Measurements from ENCODE around the gene DYNLT5.
A peak's percentile ranks its signal among the peaks of the same experiment; 100 is the strongest.
"Not testable (repeated sequence)": the region's sequence is repeated elsewhere in the genome, so short reads cannot be mapped to it uniquely, and the experiment has no call there.

Gene DYNLT5

DNA sequence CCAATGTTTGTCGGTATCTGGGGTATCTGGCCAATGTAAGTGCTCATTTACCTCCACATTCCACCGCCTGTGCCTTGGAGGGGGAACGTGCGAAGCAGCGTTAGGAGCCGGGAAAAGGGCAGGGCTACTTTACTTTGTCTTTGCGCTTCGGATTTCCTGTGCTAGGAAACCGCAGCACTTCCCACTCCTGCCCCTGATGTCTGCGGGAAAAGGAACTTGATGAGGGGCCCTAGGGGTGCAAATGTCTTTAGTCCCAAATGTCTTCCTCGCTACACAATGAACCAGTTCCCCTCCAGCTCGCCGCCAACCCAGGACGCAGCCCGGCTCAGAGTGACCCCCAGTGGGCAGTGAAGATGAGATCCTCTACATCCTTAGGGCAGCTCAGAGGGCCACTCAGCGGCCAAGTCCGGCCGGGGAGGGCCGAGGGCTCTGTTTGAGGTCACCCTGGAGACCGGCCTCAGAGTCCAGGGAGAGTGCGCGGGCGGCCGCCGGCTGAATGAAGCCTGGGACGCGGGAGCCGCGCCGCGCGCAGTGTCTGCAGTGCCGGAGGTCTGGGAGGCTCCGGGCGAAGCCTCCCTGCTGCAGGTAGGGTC, at the start of gene DYNLT5:
TSS of gene DYNLT5 (plus strand) at position 460 of the 593 bp plus-strand sequence. CDS start 2,200 bp downstream, outside the sequence.
- Histone ChIP-seq H3K9ac (ENCODE audit: low read length in 2 of 2) (peak within 1 kb of the TSS; percentile 13 to 43), H3K27me3 (ENCODE audit: control insufficient read depth in 1 of 2, insufficient read depth in 2 of 2, low read length in 2 of 2) (peaks cover 0 to 6% of the 10 kb centered on the region in 2 donors), H3K9me3 (ENCODE audit: control insufficient read depth in 2 of 2, low read length in 2 of 2) (no peaks in the 10 kb centered on the region), H3K36me3 (ENCODE audit: control insufficient read depth in 2 of 2, insufficient read depth in 2 of 2, low read length in 2 of 2) (no peaks in the 10 kb centered on the region), H3K4me1 (ENCODE audit: control insufficient read depth, insufficient read depth, low read length) (no peaks in the 10 kb centered on the region), H3K27ac (ENCODE audit: low read length) (no peak within 1 kb of the TSS), H3K4me3 (ENCODE audit: low read length in 2 of 2) (peak within 1 kb of the TSS; percentile 53 to 68)

GRCh38 chr1:66704177-66704875, 47.9 kb upstream of the DYNLT5 start:
- Histone ChIP-seq H3K4me3 (ENCODE audit: low read length in 2 of 2) (no peak overlapping the region), H3K4me1 (ENCODE audit: control insufficient read depth, insufficient read depth, low read length) (no peaks in the 10 kb centered on the region), H3K36me3 (ENCODE audit: control insufficient read depth in 2 of 2, insufficient read depth in 2 of 2, low read length in 2 of 2) (no peaks in the 10 kb centered on the region), H3K9me3 (ENCODE audit: control insufficient read depth in 2 of 2, low read length in 2 of 2) (no peaks in the 10 kb centered on the region), H3K27ac (ENCODE audit: low read length) (no peak overlapping the region), H3K27me3 (ENCODE audit: control insufficient read depth in 1 of 2, insufficient read depth in 2 of 2, low read length in 2 of 2) (no peaks in the 10 kb centered on the region), H3K9ac (ENCODE audit: low read length in 2 of 2) (no peak overlapping the region)

GRCh38 chr1:66705110-66705509, 47.1 kb upstream of the DYNLT5 start:
- no peak overlapping the region for H3K4me3 ChIP-seq (ENCODE audit: low read length in 2 of 2)
- no peak overlapping the region for H3K27ac ChIP-seq (ENCODE audit: low read length)
- H3K36me3 ChIP-seq (ENCODE audit: control insufficient read depth in 2 of 2, insufficient read depth in 2 of 2, low read length in 2 of 2): no peaks in the 10 kb centered on the region
- H3K4me1 ChIP-seq (ENCODE audit: control insufficient read depth, insufficient read depth, low read length): no peaks in the 10 kb centered on the region
- H3K9me3 ChIP-seq (ENCODE audit: control insufficient read depth in 2 of 2, low read length in 2 of 2): no peaks in the 10 kb centered on the region
- H3K27me3 ChIP-seq (ENCODE audit: control insufficient read depth in 1 of 2, insufficient read depth in 2 of 2, low read length in 2 of 2): no peaks in the 10 kb centered on the region
- no peak overlapping the region for H3K9ac ChIP-seq (ENCODE audit: low read length in 2 of 2)

DNA sequence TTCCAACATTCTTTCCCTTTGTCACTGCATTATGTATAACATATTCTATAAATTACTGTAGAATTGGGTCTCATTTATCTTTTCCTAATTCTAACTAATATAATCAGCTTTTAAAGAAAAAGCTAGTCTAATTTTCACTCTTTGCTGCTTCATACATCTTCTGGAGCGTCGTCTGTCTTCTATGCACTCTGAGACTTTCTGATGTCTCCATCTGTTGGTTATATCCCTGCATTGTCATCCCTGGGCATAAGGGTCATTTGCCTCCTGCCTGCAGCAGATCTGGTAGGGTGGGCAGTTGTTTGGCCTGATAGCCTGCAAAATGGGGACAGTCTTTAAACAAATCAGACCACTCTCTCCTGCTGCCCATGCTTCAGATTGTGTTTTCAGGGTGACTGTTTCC, 40.8 kb upstream of the DYNLT5 start:
- Histone ChIP-seq H3K4me3 (ENCODE audit: low read length in 2 of 2) (no peak overlapping the region), H3K4me1 (ENCODE audit: control insufficient read depth, insufficient read depth, low read length) (no peaks in the 10 kb centered on the region), H3K27ac (ENCODE audit: low read length) (no peak overlapping the region), H3K9me3 (ENCODE audit: control insufficient read depth in 2 of 2, low read length in 2 of 2) (no peaks in the 10 kb centered on the region), H3K9ac (ENCODE audit: low read length in 2 of 2) (no peak overlapping the region), H3K36me3 (ENCODE audit: control insufficient read depth in 2 of 2, insufficient read depth in 2 of 2, low read length in 2 of 2) (no peaks in the 10 kb centered on the region), H3K27me3 (ENCODE audit: control insufficient read depth in 1 of 2, insufficient read depth in 2 of 2, low read length in 2 of 2) (no peaks in the 10 kb centered on the region)

DNA sequence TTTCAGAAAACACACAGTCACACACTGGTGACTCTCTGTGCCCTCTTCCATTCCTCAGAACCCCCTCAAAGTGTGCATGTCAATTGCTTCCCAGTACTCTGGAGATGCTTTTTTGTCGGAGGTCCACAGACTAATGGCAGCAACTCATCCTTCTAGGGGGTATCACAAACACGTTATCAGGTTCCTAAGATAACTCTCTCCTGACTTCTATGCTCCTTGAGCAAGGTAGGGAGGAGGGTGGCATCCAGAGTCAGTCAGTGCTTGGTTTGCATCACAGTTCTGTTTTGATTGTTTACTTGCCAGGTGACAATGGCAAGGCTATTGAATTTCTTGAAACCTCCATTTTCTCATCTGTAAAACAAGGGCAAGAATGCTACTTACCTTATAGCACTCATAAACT, 39.4 kb upstream of the DYNLT5 start:
- no peaks in the 10 kb centered on the region for H3K27me3 ChIP-seq (ENCODE audit: control insufficient read depth in 1 of 2, insufficient read depth in 2 of 2, low read length in 2 of 2)
- H3K27ac ChIP-seq (ENCODE audit: low read length): no peak overlapping the region
- no peak overlapping the region for H3K4me3 ChIP-seq (ENCODE audit: low read length in 2 of 2)
- H3K9me3 ChIP-seq (ENCODE audit: control insufficient read depth in 2 of 2, low read length in 2 of 2): no peaks in the 10 kb centered on the region
- H3K9ac ChIP-seq (ENCODE audit: low read length in 2 of 2): no peak overlapping the region
- H3K4me1 ChIP-seq (ENCODE audit: control insufficient read depth, insufficient read depth, low read length): no peaks in the 10 kb centered on the region
- H3K36me3 ChIP-seq (ENCODE audit: control insufficient read depth in 2 of 2, insufficient read depth in 2 of 2, low read length in 2 of 2): no peaks in the 10 kb centered on the region

GRCh38 chr1:66723985-66724384, 28.3 kb upstream of the DYNLT5 start:
- Histone ChIP-seq H3K27ac (ENCODE audit: low read length) (no peak overlapping the region), H3K4me1 (ENCODE audit: control insufficient read depth, insufficient read depth, low read length) (no peaks in the 10 kb centered on the region), H3K4me3 (ENCODE audit: low read length in 2 of 2) (no peak overlapping the region), H3K9me3 (ENCODE audit: control insufficient read depth in 2 of 2, low read length in 2 of 2) (no peaks in the 10 kb centered on the region), H3K9ac (ENCODE audit: low read length in 2 of 2) (no peak overlapping the region), H3K27me3 (ENCODE audit: control insufficient read depth in 1 of 2, insufficient read depth in 2 of 2, low read length in 2 of 2) (no peaks in the 10 kb centered on the region), H3K36me3 (ENCODE audit: control insufficient read depth in 2 of 2, insufficient read depth in 2 of 2, low read length in 2 of 2) (no peaks in the 10 kb centered on the region)

DNA sequence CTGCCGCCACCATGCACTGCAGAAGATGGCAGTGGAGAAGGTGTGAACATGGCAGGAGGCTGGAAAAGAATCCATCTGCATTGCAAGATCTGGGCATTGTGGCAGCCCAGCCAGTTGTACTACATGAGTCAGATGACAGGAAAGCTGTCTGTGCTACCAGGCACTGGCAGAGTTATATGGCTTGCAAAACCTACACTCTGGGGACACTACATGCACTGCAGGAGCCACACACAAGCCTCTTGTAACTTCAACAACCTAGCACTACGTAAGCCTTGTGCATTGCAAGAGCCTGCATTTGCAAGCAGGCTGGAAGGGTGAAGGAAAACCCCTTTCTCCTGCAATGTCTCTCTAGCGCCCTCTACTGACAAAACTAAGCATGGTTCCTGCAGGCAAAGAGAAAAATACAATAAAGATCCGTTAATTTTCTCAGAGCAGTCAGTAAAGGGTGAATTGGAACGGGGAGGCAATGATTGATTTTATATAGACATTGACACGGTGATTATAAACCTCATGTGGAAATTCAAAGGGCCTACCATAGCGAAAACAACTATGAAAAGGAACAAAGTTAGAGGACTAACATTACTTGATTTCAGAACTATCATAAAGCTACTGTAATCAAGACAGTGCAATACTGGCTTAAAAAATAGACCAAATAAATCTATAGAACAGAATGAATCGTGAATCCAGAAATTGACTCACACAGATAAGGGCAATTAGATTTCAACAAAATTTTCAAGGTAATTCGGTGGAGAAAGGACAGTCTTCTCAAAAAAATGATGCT, 26.2 kb upstream of the DYNLT5 start:
- Histone ChIP-seq H3K9me3 (ENCODE audit: control insufficient read depth in 2 of 2, low read length in 2 of 2) (no peaks in the 10 kb centered on the region), H3K4me3 (ENCODE audit: low read length in 2 of 2) (no peak overlapping the region), H3K36me3 (ENCODE audit: control insufficient read depth in 2 of 2, insufficient read depth in 2 of 2, low read length in 2 of 2) (no peaks in the 10 kb centered on the region), H3K9ac (ENCODE audit: low read length in 2 of 2) (no peak overlapping the region), H3K4me1 (ENCODE audit: control insufficient read depth, insufficient read depth, low read length) (no peaks in the 10 kb centered on the region), H3K27me3 (ENCODE audit: control insufficient read depth in 1 of 2, insufficient read depth in 2 of 2, low read length in 2 of 2) (no peaks in the 10 kb centered on the region), H3K27ac (ENCODE audit: low read length) (no peak overlapping the region)

GRCh38 chr1:66728021-66728420, 24.2 kb upstream of the DYNLT5 start:
- H3K27me3 ChIP-seq (ENCODE audit: control insufficient read depth in 1 of 2, insufficient read depth in 2 of 2, low read length in 2 of 2): no peaks in the 10 kb centered on the region
- no peaks in the 10 kb centered on the region for H3K36me3 ChIP-seq (ENCODE audit: control insufficient read depth in 2 of 2, insufficient read depth in 2 of 2, low read length in 2 of 2)
- no peaks in the 10 kb centered on the region for H3K9me3 ChIP-seq (ENCODE audit: control insufficient read depth in 2 of 2, low read length in 2 of 2)
- no peak overlapping the region for H3K4me3 ChIP-seq (ENCODE audit: low read length in 2 of 2)
- H3K4me1 ChIP-seq (ENCODE audit: control insufficient read depth, insufficient read depth, low read length): no peaks in the 10 kb centered on the region
- H3K9ac ChIP-seq (ENCODE audit: low read length in 2 of 2): no peak overlapping the region
- H3K27ac ChIP-seq (ENCODE audit: low read length): no peak overlapping the region

DNA sequence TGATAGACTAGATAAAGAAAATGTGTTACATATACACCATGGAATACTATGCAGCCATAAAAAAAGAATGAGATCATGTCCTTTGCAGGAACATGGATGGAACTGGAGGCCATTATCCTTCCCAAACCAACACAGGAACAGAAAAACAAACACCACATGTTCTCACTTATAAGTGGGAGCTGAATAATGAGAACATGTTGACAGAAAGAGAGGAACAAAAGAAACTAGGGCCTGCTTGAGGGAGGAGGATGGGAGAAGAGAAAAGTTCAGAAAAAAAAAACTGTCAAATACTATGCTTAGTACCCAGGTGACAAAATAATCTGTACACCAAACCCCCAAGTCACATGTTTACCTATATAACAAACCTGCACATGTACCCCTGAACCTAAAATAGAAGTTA, 23.5 kb upstream of the DYNLT5 start:
- H3K27ac ChIP-seq (ENCODE audit: low read length); H3K27me3 ChIP-seq (ENCODE audit: control insufficient read depth in 1 of 2, insufficient read depth in 2 of 2, low read length in 2 of 2); H3K36me3 ChIP-seq (ENCODE audit: control insufficient read depth in 2 of 2, insufficient read depth in 2 of 2, low read length in 2 of 2): not testable (repeated sequence)

GRCh38 chr1:66729119-66729518, 23.1 kb upstream of the DYNLT5 start:
- H3K36me3 ChIP-seq (ENCODE audit: control insufficient read depth in 2 of 2, insufficient read depth in 2 of 2, low read length in 2 of 2): no peaks in the 10 kb centered on the region
- H3K27ac ChIP-seq (ENCODE audit: low read length): no peak overlapping the region
- H3K9me3 ChIP-seq (ENCODE audit: control insufficient read depth in 2 of 2, low read length in 2 of 2): no peaks in the 10 kb centered on the region
- no peaks in the 10 kb centered on the region for H3K27me3 ChIP-seq (ENCODE audit: control insufficient read depth in 1 of 2, insufficient read depth in 2 of 2, low read length in 2 of 2)
- H3K9ac ChIP-seq (ENCODE audit: low read length in 2 of 2): no peak overlapping the region
- H3K4me3 ChIP-seq (ENCODE audit: low read length in 2 of 2): no peak overlapping the region
- no peaks in the 10 kb centered on the region for H3K4me1 ChIP-seq (ENCODE audit: control insufficient read depth, insufficient read depth, low read length)

More for the DNA sequence above, 23.5 kb upstream of the DYNLT5 start:
- H3K4me3 ChIP-seq (ENCODE audit: low read length in 2 of 2); H3K9ac ChIP-seq (ENCODE audit: low read length in 2 of 2); H3K9me3 ChIP-seq (ENCODE audit: control insufficient read depth in 2 of 2, low read length in 2 of 2); H3K4me1 ChIP-seq (ENCODE audit: control insufficient read depth, insufficient read depth, low read length): not testable (repeated sequence)

GRCh38 chr1:66729523-66729922, 22.7 kb upstream of the DYNLT5 start:
- Histone ChIP-seq H3K4me3 (ENCODE audit: low read length in 2 of 2) (no peak overlapping the region), H3K27me3 (ENCODE audit: control insufficient read depth in 1 of 2, insufficient read depth in 2 of 2, low read length in 2 of 2) (no peaks in the 10 kb centered on the region), H3K27ac (ENCODE audit: low read length) (no peak overlapping the region), H3K9ac (ENCODE audit: low read length in 2 of 2) (no peak overlapping the region), H3K4me1 (ENCODE audit: control insufficient read depth, insufficient read depth, low read length) (no peaks in the 10 kb centered on the region), H3K9me3 (ENCODE audit: control insufficient read depth in 2 of 2, low read length in 2 of 2) (no peaks in the 10 kb centered on the region), H3K36me3 (ENCODE audit: control insufficient read depth in 2 of 2, insufficient read depth in 2 of 2, low read length in 2 of 2) (no peaks in the 10 kb centered on the region)

Measured in stomach smooth muscle (tissue), 2 donors.